Endothelial cell (in vitro differentiated cells): Measurements from ENCODE around the gene WEE1. TPM values are rescaled to one million over a fixed set of nuclear protein-coding genes. Genes with fewer than 3 reads are reported as not detected.

ENCODE experiments used
- DNase-seq: peaks from one replicate; pipeline ENCODE4 v3.0.0; 2021; ENCODE audit warnings: low spot score
- H3K27ac Mint-ChIP-seq: one replicate; pipeline ENCODE4 v1.8.0; 2021; ENCODE audit warnings: mixed read lengths, inconsistent platforms; ENCODE audit not compliant: unreplicated experiment
- H3K27me3 Mint-ChIP-seq: one replicate; pipeline ENCODE4 v1.8.0; 2021; ENCODE audit warnings: mild to moderate bottlenecking, moderate library complexity, mixed read lengths, inconsistent platforms; ENCODE audit not compliant: unreplicated experiment
- H3K36me3 Mint-ChIP-seq: one replicate; pipeline ENCODE4 v1.8.0; 2021; ENCODE audit warnings: mild to moderate bottlenecking, low read depth, mixed read lengths, inconsistent platforms; ENCODE audit not compliant: unreplicated experiment
- H3K4me1 Mint-ChIP-seq: one replicate; pipeline ENCODE4 v1.8.0; 2021; ENCODE audit warnings: mild to moderate bottlenecking, mixed read lengths, inconsistent platforms; ENCODE audit not compliant: unreplicated experiment
- H3K4me3 Mint-ChIP-seq: one replicate; pipeline ENCODE4 v1.8.0; 2021; ENCODE audit warnings: mild to moderate bottlenecking, mixed read lengths, inconsistent platforms; ENCODE audit not compliant: unreplicated experiment
- H3K9me3 Mint-ChIP-seq: one replicate; pipeline ENCODE4 v1.8.0; 2021; ENCODE audit warnings: mixed read lengths, inconsistent platforms; ENCODE audit not compliant: unreplicated experiment
- total RNA-seq: library from RNA; stranded (reverse); fragmentation: NEBNext Ultra II Directional; extraction: Animal tissue kit (Norgen Biotek cat#: 25700); gene quantifications from one replicate; pipeline ENCODE4 v1.2.1, GENCODE V29; 2021; ENCODE audit not compliant: unreplicated experiment
- TF ChIP-seq, protein P1 (sequence below): fragments of 200-600 bp; sonication (generic); IDR thresholded peaks from one replicate; pipeline ENCODE4 v1.5.0; 2021; ENCODE audit warnings: antibody characterized with exemption; ENCODE audit not compliant: unreplicated experiment

WEE1 gene
- total RNA-seq, 1 donor from 2014 or later: 24.0 TPM

DNA sequence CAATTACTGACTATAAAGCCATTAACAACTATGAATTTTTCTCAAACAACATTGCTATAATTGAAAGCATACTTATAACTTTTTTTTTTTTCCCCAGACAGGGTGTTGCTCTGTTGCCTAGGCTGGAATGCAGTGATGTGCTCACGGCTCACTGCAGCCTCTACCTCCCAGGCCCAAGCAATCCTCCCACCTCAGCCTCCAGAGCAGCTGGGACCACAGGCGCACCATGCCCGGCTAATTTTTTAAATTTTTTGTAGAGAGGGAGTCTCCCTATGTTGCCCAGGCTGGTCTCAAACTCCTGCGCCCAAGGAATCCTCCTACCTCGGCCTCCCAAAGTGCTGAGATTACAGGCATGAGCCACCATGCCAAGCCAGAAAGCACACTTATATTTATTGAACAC, 6.1 kb upstream of the WEE1 start:
- H3K27ac Mint-ChIP-seq: peak overlapping the region; percentile 18
- peaks cover 19% of the 10 kb centered on the region for H3K4me1 Mint-ChIP-seq
- no peaks in the 10 kb centered on the region for H3K36me3 Mint-ChIP-seq
- no peaks in the 10 kb centered on the region for H3K9me3 Mint-ChIP-seq
- DNase-seq: no peak
- TF ChIP-seq, protein P1, sequence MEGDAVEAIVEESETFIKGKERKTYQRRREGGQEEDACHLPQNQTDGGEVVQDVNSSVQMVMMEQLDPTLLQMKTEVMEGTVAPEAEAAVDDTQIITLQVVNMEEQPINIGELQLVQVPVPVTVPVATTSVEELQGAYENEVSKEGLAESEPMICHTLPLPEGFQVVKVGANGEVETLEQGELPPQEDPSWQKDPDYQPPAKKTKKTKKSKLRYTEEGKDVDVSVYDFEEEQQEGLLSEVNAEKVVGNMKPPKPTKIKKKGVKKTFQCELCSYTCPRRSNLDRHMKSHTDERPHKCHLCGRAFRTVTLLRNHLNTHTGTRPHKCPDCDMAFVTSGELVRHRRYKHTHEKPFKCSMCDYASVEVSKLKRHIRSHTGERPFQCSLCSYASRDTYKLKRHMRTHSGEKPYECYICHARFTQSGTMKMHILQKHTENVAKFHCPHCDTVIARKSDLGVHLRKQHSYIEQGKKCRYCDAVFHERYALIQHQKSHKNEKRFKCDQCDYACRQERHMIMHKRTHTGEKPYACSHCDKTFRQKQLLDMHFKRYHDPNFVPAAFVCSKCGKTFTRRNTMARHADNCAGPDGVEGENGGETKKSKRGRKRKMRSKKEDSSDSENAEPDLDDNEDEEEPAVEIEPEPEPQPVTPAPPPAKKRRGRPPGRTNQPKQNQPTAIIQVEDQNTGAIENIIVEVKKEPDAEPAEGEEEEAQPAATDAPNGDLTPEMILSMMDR: no peak
- H3K4me3 Mint-ChIP-seq: no peak overlapping the region
- H3K27me3 Mint-ChIP-seq: peaks cover 1% of the 10 kb centered on the region

DNA sequence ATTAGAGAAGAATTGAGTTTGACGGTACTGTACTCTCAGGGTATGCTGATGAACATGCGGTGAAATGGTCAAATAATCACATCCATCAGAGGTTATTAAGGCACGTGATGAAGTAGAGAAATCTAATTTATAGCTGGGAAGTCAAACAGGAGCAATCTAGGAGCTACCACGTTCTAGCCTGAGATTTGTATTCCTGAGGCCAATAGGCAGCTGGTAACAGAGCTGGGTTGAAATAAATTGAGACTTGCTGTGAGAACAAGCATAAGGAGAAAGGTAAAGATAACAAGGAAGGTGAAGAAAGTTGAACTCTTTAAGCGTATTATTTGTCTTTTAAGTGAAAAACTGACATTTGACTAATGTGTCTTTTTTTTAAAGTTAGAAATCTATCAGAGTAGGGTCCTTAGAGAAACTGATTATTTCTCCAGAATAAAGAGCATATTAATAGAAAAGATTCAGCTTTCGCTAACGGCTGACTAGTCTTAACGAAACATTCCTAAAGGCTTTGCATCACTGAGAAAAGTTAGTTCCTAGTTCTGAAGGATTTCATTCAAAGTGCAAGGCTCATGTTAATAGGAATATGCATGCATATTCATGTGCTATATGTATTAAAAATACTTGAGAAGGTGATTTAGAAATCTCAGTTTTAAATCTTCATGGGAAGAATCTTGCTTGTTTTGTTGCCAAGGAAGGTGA, 5.2 kb upstream of the WEE1 start:
- TF ChIP-seq, protein P1: no peak
- peaks cover 19% of the 10 kb centered on the region for H3K4me1 Mint-ChIP-seq
- DNase-seq: no peak
- peak overlapping the region; percentile 68 for H3K4me3 Mint-ChIP-seq
- no peaks in the 10 kb centered on the region for H3K36me3 Mint-ChIP-seq
- H3K27me3 Mint-ChIP-seq: peaks cover 5% of the 10 kb centered on the region
- no peaks in the 10 kb centered on the region for H3K9me3 Mint-ChIP-seq
- H3K27ac Mint-ChIP-seq: peak overlapping the region; percentile 97

DNA sequence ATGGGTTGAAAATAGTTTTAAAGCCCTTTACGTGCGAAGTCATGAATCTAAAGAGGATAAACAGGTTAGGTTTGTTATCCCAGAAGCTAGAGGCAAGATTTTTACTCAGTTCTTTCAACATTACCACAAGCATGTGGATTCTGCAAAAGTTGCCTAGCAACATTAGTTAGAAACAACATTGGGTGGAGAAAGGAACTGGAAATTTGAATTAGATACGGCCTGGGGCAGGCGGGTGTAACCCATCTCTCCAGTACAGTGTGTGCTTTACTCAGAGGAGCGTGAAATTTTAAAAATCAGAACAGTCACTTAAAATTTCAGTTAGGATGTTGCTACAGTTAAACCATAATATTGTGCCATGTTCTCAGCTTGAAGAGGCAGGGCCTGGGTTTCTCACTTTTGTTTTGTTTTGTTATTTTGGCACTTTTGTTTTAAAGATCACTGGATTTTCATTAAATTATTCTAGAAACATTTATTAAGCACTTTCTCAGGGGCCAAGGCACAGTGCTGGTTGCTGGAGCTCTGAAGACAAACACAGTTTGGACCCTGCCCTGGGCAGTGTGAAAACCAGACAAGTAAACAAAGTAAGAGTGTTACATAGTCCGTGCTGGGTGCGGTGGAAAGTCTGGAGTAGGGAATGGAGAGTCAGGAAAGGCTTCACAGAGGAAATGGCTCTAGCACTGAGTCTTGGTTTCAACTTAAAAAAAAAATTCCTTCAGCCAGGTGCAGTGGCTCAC, 4.4 kb upstream of the WEE1 start:
- peak; percentile 32 for DNase-seq
- TF ChIP-seq, protein P1: no peak
- H3K36me3 Mint-ChIP-seq: no peaks in the 10 kb centered on the region
- peak overlapping the region; percentile 68 for H3K4me3 Mint-ChIP-seq
- H3K9me3 Mint-ChIP-seq: no peaks in the 10 kb centered on the region
- H3K27ac Mint-ChIP-seq: peak overlapping the region; percentile 97
- peaks cover 6% of the 10 kb centered on the region for H3K27me3 Mint-ChIP-seq
- H3K4me1 Mint-ChIP-seq: peaks cover 19% of the 10 kb centered on the region

DNA sequence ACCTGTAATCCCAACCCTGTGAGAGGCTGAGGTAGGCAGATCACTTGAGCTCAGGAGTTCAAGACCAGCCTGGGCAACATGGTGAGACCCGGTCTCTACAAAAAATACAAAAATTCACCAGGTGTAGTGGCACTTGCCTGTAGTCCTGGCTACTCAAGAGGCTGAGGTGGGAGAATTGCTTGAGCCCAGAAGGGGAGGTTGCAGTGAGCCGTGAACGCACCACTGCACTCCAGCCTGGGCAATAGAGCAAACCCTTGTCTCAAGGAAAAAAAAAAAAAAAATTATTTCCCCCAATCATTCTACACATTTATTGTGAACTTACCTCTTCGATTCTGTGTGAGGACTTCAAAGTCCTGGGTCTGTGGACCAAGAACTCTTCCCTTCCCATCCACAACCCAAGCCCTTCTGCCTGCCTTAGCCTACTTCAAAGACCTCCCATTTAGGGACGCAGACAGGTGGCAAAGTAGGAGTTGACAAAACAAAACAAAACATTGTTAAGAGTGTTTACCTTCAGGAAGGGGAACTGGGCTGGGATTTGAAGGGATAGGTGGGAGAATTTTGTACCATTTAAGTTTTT, 3.8 kb upstream of the WEE1 start:
- H3K4me1 Mint-ChIP-seq: peaks cover 21% of the 10 kb centered on the region
- H3K4me3 Mint-ChIP-seq: no peak overlapping the region
- TF ChIP-seq, protein P1: no peak
- H3K27me3 Mint-ChIP-seq: peaks cover 9% of the 10 kb centered on the region
- no peaks in the 10 kb centered on the region for H3K9me3 Mint-ChIP-seq
- DNase-seq: no peak
- H3K36me3 Mint-ChIP-seq: peaks cover under 1% of the 10 kb centered on the region
- H3K27ac Mint-ChIP-seq: peak overlapping the region; percentile 97
